Measurements from ENCODE around the gene TMEM250.

DNA sequence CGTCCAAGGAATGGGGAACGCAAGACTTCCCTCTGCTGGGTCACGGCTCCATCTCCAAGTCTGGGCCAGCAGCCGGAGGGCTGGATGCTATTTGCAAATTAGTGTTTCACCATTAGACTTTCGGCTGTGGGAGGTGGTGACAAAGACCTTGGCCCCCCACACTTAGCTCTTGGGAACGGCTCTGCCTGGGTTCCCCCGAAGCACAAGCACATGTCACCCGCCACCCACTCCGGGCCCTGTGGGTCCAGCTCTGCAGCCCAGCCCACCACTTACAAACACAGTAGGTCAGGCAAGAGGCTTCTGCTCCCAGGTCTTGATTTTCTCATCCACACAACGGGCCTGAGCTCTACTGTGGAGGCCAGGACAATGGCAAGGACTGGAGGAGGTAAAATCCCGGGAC, 25.8 kb upstream of the TMEM250 start:
- no peak for TF ChIP-seq POLR2AphosphoS5 (IDR thresholded peaks at IDR 0.05; ENCODE audit: low read depth, low read length)
- TF ChIP-seq TAF1 (IDR thresholded peaks at IDR 0.05; ENCODE audit: low read depth, low read length): no peak
- no peak for TF ChIP-seq POLR2A (IDR thresholded peaks at IDR 0.05; ENCODE audit: low read depth, low read length)
- no peak for TF ChIP-seq PAX5 (IDR thresholded peaks at IDR 0.05; ENCODE audit: insufficient read depth, low read length, severe bottlenecking)
- TF ChIP-seq SPI1 (IDR thresholded peaks at IDR 0.05; ENCODE audit: low read depth, low read length): no peak
